ENCODE measurements around the gene SET. TPM values are rescaled to one million over a fixed set of nuclear protein-coding genes. Genes with fewer than 3 reads are reported as not detected.

Gene SET
- total RNA-seq, 2 donors from 2014 or later = 499 to 548 TPM

GRCh38 chr9:128732576-128732975, 43.6 kb downstream of the SET start:
- ATAC-seq (no peak), DNase-seq (ENCODE audit: low spot score in 2 of 2) (no peak)
- Mint-ChIP-seq H3K9me3 (no peaks in the 10 kb centered on the region), H3K36me3 (no peaks in the 10 kb centered on the region), H3K27ac (no peak overlapping the region)

GRCh38 chr9:128733256-128733655, 44.2 kb downstream of the SET start:
- Mint-ChIP-seq H3K9me3 (no peaks in the 10 kb centered on the region), H3K27ac (peak overlapping the region in 1 of 2 donors; percentile 72), H3K36me3 (no peaks in the 10 kb centered on the region)
- ATAC-seq = peak; percentile 18 to 49
- no peak for DNase-seq (ENCODE audit: low spot score in 2 of 2)

GRCh38 chr9:128735373-128735772, 46.4 kb downstream of the SET start:
- DNase-seq (ENCODE audit: low spot score in 2 of 2) (no peak), ATAC-seq (no peak)
- peak overlapping the region in 1 of 2 donors; percentile 43 for H3K27ac Mint-ChIP-seq
- H3K36me3 Mint-ChIP-seq = no peaks in the 10 kb centered on the region
- H3K9me3 Mint-ChIP-seq = no peaks in the 10 kb centered on the region

GRCh38 chr9:128742401-128742800, 53.4 kb downstream of the SET start:
- Mint-ChIP-seq H3K27ac (no peak overlapping the region), H3K9me3 (no peaks in the 10 kb centered on the region), H3K36me3 (no peaks in the 10 kb centered on the region)
- no peak for ATAC-seq
- no peak for DNase-seq (ENCODE audit: low spot score in 2 of 2)

- Mint-ChIP-seq H3K36me3 (no peaks in the 10 kb centered on the region), H3K27ac (peak overlapping the region in 1 of 2 donors; percentile 75), H3K9me3 (no peaks in the 10 kb centered on the region)
- DNase-seq (ENCODE audit: low spot score in 2 of 2) (no peak), ATAC-seq (no peak)
These were observed 54.4 kb downstream of the SET start for GRCh38 chr9:128743421-128743820.

Other genes with a start within 250 kb of the SET start
- gene ODF2, start 233.2 kb upstream of the SET start, total RNA-seq = 10 to 100 TPM; 67.9 to 70.7 TPM
- gene GLE1, start 184.5 kb upstream of the SET start, total RNA-seq = 10 to 100 TPM; 51.4 to 57.0 TPM
- 100 to 1,000 TPM; 242 to 278 TPM for gene SPTAN1, start 136.6 kb upstream of the SET start, total RNA-seq
- gene DYNC2I2, start 32.4 kb upstream of the SET start, total RNA-seq = 10 to 100 TPM; 22.2 to 27.3 TPM
- 10 to 100 TPM; 10.7 to 14.0 TPM for gene PKN3, start 13.3 kb downstream of the SET start, total RNA-seq
- 10 to 100 TPM; 56.2 to 59.9 TPM for gene ZDHHC12, start 34.9 kb downstream of the SET start, total RNA-seq
- 10 to 100 TPM; 17.3 to 24.9 TPM for gene ZER1, start 82.7 kb downstream of the SET start, total RNA-seq
- gene TBC1D13, start 98.0 kb downstream of the SET start, total RNA-seq = 10 to 100 TPM; 15.6 to 22.7 TPM
- 10 to 100 TPM in 1 of 2 donors, 1 to 10 TPM in 1; 8.2 to 16.0 TPM for gene ENDOG, start 129.3 kb downstream of the SET start, total RNA-seq
- gene SPOUT1, start 140.6 kb downstream of the SET start, total RNA-seq = 10 to 100 TPM; 63.8 to 64.9 TPM
- gene KYAT1, start 192.7 kb downstream of the SET start, total RNA-seq = 10 to 100 TPM; 19.9 to 49.0 TPM
- gene LRRC8A, start 192.9 kb downstream of the SET start, total RNA-seq = 10 to 100 TPM; 16.3 to 20.9 TPM
- under 1 TPM; 0.54 to 0.64 TPM for gene PHYHD1, start 231.8 kb downstream of the SET start, total RNA-seq

Data from activated naive CD4-positive, alpha-beta T cell treated with anti-CD3 and anti-CD28 coated beads, Interleukin-2, amount 50 U/mL, for 72 hours (primary cell).